SKM-1 (cell line): Measurements from ENCODE around the gene FAM118B.
"Not testable (repeated sequence)": the region's sequence is repeated elsewhere in the genome, so short reads cannot be mapped to it uniquely, and the experiment has no call there.

ENCODE experiments used
- DNase-seq: peaks from one replicate; lab custom pipeline; 2025; ENCODE audit not compliant: unreplicated experiment; lab: John Stamatoyannopoulos, UW

FAM118B gene

DNA sequence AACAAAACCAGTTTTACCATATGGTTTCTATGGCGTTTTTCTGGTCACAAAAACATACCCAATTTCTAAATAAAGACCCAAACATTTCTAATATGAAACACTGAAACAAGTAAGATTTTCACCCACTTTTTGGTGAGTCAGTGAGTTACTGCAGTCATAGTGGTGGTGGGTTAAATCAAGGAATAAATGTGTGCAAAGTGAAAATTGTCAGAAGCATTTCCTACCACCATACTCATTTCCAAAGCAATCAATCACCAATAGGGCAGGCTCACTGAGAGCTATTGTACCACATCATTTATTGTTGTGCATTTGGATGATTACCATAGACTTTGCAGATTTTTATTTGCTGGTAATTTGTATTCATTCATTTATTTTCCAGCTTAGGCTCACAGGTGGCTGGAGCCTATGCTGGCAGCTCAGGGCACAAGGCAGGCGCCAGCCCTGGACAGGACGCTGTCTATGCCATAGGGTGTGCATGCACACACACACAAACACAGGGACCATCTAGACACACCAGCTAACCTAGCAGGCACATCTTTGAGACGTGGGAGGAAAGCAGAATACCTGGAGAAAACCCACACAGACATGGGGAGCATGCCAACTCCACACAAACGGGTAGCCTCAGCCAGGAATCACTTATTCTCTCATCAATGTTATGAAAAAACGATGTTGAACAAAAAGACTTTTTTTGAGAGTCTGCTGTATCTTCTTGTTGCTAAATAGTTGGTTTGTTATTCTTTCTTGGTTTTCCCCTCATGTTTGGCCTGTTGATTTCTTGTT is 5.1 kb downstream of the FAM118B start:
- DNase-seq, result no peak

DNA sequence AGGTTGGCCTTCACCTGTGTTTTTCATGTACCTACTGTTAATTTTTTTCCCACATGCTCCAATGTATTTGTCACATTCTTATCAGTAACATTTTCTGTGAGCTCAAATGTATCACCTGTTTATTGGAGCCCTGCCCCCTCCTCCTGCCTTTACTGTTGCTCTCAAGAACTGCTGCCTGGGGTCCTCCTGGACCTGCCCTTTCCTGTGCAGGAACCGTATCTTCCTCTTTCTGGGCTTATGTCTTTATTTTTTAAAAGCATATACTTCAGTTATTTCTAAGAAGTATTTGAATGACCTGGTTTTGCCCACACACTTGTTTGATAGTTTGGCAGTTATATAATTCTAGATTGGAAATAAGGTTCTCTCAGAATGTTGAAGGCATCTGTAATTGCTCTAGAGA is 5.9 kb downstream of the FAM118B start:
- DNase-seq, result no peak

DNA sequence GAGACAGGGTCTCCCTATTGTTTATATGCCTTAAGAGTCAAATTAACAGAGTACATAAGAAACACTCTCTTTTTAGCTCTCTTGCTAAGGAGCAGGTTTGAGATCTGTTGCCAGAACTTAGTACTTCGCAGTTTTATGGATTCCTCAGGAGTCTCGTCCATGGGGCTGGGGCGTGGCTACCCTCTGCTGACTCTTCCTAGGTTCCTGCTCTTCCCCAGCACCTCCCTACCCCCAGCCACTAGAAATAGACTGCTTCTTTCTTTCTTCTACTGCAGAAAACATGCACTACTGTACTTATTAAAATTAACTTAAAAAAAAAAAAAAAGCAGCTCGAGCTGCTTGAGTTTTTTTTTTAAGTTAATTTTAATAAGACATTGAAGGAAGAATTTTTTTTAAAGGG is 8.0 kb downstream of the FAM118B start:
- DNase-seq, result no peak

DNA sequence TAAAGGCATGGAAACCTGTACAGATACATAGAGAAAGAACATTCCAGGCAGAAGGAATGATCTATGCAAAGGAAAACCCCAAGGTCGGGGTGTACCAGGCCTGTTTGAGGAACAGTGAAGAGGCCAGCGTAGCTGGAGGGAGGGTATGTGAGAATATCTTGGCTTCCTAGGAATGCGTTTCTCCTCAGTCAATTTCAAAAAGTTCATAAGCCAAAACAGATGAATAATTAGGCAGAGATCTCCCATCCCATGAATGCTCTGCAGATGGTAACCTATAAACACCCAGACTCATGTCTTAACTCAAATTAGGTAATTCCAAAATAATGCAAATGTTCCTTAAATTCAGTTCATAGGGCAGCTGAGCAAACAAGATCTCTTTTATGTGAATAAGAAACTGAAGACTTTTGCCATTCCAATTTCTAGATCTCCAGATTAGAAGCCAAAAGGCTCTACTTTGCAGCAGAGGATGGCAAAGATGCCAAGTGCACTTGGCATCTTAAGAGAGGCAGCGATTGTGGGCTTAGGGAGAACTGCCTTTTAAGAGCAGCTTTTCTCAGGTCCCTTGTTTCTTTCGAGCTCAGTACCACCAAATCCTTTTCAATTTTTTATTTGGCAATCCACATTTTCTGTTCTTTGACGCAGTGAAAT is 13.2 kb downstream of the FAM118B start:
- no peak for DNase-seq

DNA sequence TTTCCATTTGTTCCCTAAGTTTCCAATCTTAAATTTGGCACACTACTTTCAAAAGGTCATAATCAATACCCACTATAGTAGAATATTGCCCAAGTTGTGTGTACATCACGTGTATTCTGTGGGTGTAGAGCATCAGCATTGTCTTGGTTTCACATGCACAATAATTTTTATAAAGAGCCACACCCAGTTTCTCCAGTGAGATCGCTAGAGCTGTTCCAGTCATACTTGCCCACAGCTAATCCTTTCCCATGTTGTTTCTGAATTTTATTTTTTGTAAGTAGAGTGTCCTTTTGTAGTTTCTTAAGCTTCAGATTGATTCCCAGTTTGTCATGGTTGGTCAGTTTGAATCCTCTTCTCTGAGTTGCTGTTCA is 13.7 kb downstream of the FAM118B start:
- DNase-seq, result no peak

DNA sequence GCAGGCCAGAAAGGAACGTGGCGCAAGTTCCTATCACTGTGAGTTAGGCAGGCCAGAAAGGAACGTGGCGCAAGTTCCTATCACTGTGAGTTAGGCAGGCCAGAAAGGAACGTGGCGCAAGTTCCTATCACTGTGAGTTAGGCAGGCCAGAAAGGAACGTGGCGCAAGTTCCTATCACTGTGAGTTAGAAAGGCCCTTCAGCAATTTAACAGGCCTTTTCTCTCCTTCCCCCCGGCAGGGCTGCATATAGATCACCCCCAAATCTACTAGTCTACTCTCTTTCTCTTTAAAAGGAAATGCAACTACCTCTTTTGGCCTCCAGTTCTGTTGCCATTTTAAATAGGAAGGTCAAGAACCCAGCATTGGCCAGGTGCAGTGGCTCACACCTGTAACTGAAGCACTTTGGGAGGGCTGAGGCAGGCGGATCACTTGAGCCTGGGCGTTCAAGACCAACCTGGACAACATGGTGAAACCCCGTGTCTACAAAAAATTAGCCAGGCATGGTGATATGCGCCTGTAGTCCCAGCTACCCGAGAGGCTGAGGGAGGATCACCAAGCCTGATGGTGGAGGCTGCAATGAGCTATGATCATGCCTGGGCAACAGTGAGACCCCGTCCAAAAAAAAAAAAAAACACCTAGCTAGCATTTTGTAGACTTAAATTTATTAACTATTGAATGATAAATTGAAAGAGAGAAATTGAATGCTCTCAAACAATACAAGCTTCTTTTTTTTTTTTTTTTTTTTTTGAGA is 14.9 kb downstream of the FAM118B start:
- DNase-seq, result no peak

DNA sequence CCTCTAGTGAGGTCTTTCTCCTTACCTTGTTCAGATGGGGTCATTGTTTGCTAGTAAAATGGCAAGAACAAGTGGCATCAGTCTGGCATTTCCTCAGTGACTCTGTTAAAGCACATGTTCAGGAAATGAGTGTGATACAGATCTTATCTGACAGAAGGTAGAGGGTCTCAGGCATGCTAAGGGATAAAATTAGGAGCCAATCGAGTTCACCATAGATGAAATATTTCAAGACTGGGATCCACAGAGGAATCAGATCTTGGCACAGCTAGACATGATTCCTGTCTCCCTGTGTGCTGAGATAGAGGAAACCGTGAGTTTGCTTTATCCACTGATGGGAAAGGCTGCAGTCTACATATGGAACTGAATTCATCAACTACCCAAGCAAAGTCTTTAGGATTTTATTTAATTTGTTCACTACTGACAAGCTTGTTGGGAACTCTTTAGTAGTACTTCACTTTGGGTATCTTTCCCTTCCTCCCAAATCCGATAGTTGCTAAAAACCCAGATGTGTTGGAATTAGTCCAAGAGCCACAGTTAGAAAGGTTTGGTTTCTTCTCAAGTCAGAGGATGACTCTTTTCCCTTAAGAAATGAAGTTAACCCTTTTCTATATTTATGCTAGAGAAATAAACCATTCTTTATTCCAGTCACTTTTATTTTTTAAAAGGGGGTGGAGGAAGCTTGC is 18.4 kb downstream of the FAM118B start:
- DNase-seq, result no peak

DNA sequence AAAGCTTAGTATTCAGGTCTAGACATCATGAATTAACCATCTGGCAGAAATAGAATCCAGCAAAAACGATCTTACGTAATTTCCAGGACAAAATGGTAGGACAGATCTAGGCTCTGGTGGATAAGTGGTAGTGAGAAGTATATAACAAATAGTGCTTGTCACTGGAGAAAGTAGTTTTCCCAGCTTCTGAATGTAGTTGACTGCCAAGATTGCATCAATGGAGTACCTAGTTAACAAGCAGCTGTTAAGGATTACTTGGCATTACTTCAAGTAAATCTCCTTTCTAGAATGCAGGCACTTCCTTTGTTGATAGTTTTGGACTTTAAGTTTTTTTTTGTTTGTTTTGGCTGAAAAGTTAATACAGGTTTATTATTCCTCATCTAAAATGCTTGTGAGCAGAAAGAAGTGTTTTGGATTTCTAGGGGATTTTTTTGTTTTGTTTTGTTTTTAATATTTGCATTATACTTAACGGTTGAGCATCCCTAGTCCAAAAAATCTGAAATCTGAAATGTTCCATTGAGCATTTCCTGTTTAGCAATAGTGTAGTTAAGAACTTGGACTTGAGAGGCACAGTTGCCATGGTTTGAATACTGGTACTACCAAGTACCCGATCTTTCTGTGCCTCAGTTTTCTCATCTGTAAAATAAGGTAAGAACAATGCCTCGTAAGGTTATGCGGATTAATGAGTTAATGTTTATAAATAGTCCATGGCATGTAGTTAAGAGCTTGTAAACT is 20.3 kb downstream of the FAM118B start:
- DNase-seq, result no peak

DNA sequence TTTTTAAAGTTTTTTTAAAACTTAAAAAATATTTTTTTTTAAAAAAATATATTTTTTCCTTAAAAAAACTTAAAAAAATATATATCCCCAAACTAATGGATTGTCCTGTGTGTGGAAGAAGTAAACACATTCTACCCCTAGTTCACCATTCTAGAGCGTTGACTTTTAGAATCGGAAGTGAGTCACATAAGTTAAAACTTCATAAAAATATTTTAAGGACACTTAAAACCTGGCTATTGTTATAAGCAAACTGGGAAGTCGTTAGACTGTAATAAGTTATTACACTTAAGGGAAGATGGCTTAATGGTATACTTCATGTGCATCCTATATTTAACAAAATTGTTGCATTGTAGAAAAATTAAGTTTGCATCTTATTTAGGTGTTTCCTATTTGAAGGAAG is 21.1 kb downstream of the FAM118B start:
- DNase-seq, result no peak

DNA sequence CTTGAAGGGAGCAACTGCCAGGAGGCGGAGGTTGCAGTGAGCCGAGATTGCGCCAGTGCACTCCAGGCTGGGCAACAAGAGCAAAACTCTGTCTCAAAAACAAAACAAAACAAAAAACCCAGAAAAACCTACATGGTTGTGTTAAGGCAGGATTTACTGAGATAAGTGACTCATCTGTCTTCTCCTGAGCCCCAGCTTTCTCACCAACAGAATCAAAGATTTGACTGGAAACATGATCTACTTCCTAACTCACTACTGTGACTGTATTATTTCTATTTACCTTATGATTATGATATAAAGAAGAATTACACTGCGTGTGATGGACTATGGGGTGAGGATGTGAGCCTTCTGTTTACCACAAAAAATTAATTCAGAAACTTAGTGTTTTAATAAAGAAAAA is 21.8 kb downstream of the FAM118B start:
- no peak for DNase-seq

DNA sequence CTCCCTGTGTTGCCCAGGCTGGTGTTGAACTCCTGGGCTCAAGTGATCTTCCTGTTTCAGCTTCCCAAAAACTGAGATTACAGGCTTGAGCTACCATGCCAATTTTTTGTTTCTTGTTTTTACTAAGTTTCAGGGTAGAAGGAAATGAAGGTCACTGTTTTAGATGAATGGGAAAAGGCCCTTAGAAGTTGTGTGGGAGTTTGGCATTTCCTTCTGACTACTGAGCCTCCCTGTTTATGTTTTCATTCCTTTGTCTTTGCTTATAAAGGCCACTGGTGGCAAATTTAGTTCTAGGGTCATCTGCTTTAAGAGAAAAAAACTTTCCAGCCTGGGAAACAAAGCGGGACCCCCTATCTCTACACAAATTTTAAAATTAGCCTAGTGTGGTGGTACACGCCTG is 35.1 kb downstream of the FAM118B start:
- DNase-seq, result no peak

DNA sequence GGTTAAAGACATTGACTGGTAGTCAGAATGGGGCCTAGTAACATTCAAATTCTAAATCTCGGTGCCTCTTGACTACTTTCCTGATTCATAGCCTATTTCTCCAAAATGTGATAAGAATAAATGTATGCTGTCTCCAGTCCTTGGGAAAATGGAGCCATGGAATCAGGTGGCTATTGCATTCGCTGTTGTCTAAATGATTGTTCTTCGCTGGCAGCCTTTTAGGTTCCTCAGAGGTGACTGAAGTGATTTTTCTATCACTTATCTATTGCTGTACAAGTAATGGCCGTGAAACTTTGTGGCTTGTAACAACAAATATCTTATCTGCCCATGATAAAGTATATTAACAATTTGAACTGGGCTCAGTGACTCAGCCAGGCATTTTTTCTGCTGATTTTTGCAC is 41.7 kb downstream of the FAM118B start:
- no peak for DNase-seq

DNA sequence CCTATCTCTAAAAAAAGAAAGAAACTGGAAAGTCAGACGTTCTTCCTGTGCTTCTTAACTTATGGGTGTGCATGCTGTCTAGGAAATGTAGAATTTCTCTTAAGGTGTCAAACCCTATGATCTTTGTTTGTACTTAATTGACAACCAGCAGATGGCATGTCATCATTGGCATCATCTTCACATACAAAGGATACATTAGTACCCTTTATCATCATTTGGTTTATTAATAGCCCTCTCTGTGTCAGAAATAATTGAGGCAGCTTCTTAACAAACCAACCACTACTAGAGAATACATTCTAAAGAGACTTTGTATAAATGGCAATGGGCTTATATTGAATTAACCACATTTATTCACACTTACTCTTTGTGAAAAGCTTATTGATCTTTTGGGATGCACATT is 43.2 kb downstream of the FAM118B start:
- no peak for DNase-seq

DNA sequence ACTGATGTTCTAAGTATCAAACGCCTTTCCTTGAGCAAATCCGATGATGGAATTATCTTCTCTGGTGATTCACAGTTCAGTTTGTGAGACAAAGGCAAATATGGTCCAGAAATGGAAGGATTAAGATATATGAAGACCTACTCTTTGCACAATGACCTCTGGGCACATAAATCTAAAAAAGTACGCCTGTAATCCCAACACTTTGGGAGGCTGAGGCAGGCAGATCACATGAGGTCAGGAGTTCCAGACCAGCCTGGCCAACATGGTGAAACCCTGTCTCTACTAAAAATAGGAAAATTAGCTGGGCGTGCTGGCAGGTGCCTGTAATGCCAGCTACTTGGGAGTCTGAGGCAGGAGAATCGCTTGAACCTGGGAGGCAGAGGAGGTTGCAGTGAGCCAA is 43.9 kb downstream of the FAM118B start:
- DNase-seq, result not testable (repeated sequence)

DNA sequence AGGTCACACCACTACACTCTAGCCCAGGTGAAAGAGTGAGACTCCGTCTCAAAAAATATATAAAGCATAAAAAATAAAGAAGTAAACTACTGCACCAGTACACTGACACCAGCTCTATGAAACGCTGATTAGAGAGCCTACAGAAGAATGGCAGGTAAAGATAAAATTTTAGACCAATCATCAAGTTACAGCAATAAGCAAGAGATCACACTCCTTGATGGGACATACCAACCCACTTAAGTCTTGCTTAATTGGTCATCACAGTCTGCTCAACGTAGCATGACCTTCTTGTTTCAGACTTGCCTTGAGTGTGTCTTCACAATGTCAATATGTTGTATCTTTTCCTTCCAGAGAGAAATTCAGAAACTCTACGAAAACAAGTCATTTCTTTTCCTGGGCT is 44.6 kb downstream of the FAM118B start:
- no peak for DNase-seq

DNA sequence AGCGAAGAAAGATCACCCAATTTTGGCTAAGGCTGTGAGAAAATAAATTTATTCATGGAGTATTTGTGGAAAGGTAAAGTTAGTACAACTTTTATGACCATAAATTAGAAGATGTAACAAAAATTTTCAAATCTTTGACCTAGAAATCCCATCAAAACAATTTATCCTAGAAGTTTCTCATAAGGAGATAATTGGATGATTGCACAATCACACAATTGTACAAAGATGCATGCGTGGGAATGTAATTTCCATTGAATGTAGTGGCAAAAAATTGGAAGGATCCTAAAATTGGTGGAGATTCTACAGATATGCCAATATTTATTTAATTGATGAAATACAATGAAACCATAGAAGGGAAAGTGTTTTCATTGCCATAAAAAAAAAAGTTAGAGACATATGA is 45.6 kb downstream of the FAM118B start:
- no peak for DNase-seq

DNA sequence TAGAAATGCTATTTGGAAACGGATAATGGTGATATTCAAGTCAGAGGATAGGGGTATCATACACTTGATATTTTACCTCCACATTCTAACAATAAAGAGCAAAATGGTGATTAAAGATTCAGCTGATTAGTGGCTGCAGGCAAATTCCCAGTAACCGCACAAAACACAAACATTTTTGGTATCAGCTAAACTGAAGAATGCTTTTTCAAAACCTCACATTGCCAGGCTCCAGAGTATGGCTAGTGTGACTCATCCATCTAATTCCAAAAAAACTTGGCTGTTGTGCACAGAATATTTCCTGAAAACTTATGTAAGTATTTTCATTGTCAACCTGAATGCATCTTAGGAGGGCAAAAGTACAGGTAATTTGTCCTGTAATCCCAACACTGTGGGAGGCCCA is 46.2 kb downstream of the FAM118B start:
- no peak for DNase-seq

DNA sequence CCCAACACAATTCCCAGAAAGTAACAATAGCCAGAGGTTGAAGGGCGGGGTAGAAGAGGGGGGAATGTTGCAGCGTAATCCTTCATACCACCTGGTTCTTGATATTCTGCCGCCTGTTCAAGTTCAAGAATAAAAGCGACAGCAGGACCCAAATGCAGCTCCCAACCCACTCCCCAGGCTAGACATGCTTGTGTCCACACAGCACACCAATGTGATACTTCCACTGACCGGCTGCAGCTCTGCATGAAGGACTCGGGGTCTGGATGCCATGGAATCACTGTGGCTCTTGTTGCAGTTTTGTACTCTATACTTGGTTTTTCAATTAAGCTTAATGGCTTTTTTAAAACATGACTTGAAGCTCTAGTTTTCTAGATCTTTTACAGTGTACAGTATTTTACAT is 50.6 kb downstream of the FAM118B start:
- DNase-seq, result no peak

DNA sequence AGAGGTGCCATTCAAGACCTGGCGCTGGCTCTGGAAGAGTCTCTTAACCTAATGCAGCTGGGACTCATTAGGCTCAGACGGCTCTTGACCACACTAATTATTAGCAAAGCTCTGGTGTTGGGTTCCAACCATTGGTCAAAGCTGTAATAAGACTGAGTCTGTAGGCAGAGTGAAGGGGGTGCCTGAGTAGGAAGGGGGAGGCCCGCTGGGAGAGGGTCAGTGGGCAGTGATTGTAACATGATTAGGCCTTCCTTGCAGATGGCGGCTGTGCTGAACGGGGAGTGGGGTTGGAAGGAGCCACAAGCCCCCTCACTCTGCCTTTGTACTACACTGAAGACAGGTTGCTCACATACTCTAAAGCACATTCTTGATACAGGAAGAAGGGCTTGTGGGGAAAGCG is 51.9 kb downstream of the FAM118B start:
- no peak for DNase-seq

DNA sequence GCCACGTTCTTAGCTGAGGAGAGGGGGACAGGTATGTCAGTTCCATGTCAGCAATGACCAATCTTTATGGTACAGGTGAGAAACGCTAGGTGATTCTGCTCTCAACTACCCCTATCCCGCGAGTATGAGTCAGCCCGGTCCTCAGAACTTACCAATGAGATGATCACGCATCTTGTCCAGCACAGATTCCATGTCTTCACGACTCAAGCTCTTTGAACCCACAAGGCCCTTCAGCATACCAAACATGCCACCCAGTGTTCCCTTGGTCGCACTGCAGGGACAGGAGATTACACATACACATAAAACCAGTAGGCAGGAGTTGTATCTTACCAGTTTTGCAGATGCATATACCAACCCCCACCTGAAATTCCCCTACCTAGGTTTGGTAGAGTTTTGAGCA is 54.2 kb downstream of the FAM118B start:
- DNase-seq, result no peak

DNA sequence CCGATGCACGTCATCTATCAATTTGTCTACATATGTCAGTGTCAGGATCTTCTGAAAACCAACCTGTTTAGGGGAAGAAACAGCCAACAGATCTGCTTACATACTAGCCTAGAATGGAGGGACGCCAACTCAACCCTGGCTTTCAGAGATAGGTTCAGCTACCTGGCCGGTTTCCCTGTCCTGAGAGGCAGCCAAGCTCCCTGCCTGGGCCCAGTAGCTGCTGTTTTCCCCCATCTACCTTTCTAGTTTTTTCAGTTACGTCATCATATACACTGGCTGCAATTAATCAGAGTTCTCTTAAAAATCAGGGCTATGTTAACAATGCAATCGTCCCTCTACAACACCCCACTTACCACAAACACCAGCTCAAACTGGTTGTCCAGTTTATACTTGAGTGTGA is 56.1 kb downstream of the FAM118B start:
- DNase-seq, result no peak
